Stimulated activated CD8-positive, alpha-beta memory T cell treated with anti-CD3 and anti-CD28 coated beads, Interleukin-15, amount 100 ng/mL, for 48 hours (primary cell): ENCODE results near the gene TICAM1.

ENCODE experiments used
- DNase-seq, 2 donors: peaks; one replicate each; pipeline ENCODE4 v3.0.0-alpha.2; 2020; ENCODE audit warnings: low read depth in 2 of 2

TICAM1 gene

DNA sequence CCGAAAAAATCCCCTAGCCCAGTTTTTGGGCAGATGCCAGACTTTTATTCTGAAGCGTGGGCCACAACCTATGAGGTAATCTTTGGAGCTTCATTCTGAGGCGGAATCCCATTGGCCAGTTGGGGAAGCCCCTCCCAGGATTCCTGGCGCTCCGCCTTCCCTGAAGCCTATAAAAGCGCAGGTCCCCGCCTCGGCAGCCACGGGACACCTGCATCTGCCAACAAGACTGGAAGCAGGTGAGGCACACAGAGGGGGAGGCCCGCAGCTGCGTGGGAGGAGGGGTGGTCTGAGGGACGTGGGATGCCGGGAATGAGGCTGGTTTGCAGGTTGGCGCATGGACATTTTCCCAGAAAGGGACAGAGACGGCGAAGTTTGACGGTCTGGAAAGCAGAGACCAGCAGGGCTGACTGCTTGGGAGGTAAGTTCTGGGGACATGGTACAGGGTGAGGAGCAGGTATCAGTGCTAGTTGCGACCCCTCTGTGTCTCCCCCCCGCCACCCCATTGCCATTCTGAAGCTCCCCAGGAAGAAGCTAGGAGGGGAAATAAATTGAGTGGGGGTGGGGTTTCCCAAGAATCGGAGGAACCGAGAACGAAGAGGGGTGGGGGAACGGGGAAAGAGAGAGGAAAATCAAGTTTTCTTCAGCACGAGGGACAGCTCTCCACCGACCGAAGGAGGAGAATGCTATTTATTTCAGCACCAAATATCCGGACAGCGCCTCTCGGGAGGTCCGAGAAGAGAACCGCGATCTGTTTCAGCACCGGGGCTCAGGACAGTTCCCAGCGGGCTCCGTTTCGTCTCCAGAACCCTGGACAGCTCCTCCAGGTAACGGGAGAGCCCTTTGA is 62.4 kb downstream of the TICAM1 start:
- peak; percentile 57 to 61 for DNase-seq
